Nephron (organoid): Measurements from ENCODE around the gene PLAU.

Source experiments
- H3K27ac Mint-ChIP-seq, 3 experiments: 2 replicates each; pipeline ENCODE4 v1.8.0; 2020; ENCODE audit warnings: mixed read lengths in 3 of 3, mild to moderate bottlenecking in 2 of 3, moderate library complexity in 1 of 3
- H3K27me3 Mint-ChIP-seq: 2 replicates; pipeline ENCODE4 v1.8.0; 2021; ENCODE audit warnings: low read depth, mild to moderate bottlenecking, moderate library complexity, mixed read lengths
- H3K36me3 Mint-ChIP-seq: 2 replicates; pipeline ENCODE4 v1.8.0; 2020; ENCODE audit warnings: low read depth, mixed read lengths
- H3K4me1 Mint-ChIP-seq: 2 replicates; pipeline ENCODE4 v1.8.0; 2020; ENCODE audit warnings: mixed read lengths
- H3K4me3 Mint-ChIP-seq, 3 experiments: 2 replicates each; pipeline ENCODE4 v1.8.0; 2020; ENCODE audit warnings: mild to moderate bottlenecking in 3 of 3, mixed read lengths in 3 of 3, moderate library complexity in 2 of 3
- H3K9me3 Mint-ChIP-seq: 2 replicates; pipeline ENCODE4 v1.8.0; 2020; ENCODE audit warnings: mixed read lengths
- TF ChIP-seq, protein P1 (sequence below), 3 experiments: fragments of 200-600 bp; sonication (generic); IDR thresholded peaks; one replicate each; pipeline ENCODE4 v1.5.0; 2021; ENCODE audit warnings: antibody characterized with exemption in 3 of 3; ENCODE audit not compliant: unreplicated experiment in 3 of 3

Gene PLAU

DNA sequence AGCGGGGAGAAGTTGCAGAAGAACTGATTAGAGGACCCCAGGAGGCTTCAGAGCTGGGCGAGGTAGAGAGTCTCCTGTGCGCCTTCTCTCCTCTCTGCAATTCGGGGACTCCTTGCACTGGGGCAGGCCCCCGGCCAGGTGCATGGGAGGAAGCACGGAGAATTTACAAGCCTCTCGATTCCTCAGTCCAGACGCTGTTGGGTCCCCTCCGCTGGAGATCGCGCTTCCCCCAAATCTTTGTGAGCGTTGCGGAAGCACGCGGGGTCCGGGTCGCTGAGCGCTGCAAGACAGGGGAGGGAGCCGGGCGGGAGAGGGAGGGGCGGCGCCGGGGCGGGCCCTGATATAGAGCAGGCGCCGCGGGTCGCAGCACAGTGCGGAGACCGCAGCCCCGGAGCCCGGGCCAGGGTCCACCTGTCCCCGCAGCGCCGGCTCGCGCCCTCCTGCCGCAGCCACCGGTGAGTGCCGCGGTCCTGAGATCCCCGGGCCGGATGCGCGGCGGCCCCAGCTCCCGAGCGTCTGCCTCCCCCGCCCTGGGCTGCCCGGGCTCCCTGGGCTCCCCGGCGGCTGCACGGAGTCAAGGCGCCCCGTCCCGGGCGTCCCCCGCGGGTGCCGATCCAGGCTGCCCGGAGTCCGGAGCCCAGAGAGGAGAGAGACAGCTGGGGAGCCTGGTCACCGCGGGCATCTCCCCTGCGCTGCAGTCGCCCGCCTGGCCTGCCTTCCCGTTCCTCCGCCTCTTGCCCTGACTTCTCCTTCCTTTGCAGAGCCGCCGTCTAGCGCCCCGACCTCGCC, at the start of gene PLAU:
Gene PLAU (plus strand): TSS at position 369 of the 789 bp plus-strand sequence. CDS start 424 bp downstream, outside the sequence.
- no peaks in the 10 kb centered on the region for H3K9me3 Mint-ChIP-seq
- H3K4me3 Mint-ChIP-seq: peak within 1 kb of the TSS; percentile 91 to 98 (median 95)
- peaks cover 55% of the 10 kb centered on the region for H3K4me1 Mint-ChIP-seq
- no peaks in the 10 kb centered on the region for H3K36me3 Mint-ChIP-seq
- H3K27me3 Mint-ChIP-seq: peaks cover 57% of the 10 kb centered on the region
- peak within 1 kb of the TSS in 2 of 3 experiments; percentile 48 to 66 for H3K27ac Mint-ChIP-seq
- TF ChIP-seq, protein P1, sequence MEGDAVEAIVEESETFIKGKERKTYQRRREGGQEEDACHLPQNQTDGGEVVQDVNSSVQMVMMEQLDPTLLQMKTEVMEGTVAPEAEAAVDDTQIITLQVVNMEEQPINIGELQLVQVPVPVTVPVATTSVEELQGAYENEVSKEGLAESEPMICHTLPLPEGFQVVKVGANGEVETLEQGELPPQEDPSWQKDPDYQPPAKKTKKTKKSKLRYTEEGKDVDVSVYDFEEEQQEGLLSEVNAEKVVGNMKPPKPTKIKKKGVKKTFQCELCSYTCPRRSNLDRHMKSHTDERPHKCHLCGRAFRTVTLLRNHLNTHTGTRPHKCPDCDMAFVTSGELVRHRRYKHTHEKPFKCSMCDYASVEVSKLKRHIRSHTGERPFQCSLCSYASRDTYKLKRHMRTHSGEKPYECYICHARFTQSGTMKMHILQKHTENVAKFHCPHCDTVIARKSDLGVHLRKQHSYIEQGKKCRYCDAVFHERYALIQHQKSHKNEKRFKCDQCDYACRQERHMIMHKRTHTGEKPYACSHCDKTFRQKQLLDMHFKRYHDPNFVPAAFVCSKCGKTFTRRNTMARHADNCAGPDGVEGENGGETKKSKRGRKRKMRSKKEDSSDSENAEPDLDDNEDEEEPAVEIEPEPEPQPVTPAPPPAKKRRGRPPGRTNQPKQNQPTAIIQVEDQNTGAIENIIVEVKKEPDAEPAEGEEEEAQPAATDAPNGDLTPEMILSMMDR (IDR thresholded peaks at IDR 0.05; ENCODE audit: unreplicated experiment in 3 of 3): no peak

DNA sequence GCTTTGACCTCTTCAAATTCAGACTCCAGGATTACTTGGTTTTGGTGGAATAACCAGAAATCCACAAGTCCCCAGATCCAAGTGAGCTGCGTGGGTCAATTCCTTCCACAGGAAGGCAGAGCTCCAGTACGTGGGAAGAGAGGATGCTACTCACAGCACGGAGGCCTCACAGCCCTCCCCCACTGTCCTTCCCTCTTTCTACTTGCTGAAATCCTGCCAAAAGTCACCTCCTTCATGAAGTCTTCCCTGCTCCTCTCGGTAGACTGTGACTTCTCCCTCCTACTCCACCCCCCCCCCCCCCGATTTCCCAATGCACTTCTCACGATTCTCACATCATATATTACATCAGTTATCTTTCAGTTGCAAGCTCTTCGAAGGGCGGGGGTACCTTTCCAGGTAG, 48.9 kb upstream of the PLAU start:
- Mint-ChIP-seq H3K4me3 (no peak overlapping the region), H3K4me1 (peaks cover 6% of the 10 kb centered on the region)
- TF ChIP-seq, protein P1 (IDR thresholded peaks at IDR 0.05; ENCODE audit: unreplicated experiment in 3 of 3): no peak

DNA sequence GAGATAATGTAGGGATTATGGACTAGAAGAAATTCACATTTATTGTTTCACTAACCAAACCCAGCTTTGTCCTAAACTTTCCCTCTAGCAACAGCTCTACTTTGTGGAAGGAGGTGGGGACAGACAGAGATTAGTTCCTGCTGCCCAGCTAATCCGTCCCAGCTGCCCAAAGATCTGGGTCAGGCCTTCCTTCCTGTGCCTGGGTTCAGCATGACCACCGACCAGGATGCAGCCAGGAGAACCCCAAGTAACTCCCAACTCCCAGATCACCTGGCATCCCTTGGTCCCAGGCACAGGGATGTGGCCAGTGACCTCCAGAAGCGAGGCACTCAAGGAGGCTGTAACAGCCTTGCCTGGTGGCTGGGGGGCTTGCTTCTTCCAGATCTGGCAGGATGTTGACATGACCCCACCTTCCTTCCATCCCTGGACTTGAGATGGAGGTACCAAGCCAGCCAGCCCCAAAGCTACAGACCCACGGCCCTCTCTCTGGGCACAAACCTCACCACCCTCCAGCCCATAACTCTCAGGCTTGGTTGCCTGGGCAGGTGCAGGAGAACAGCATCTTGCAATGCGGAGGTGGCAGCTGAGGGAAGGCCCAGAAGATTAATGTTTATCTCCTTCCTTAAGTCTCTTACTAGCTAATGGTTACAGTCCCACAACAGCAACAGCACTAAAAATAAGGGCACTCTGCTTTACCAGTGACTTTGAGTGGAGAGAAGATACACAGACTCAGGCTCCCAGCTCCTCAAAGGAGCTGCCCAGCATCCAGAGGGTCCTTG, 47.7 kb upstream of the PLAU start:
- Mint-ChIP-seq H3K4me1 (peaks cover 12% of the 10 kb centered on the region), H3K27me3 (no peaks in the 10 kb centered on the region), H3K9me3 (no peaks in the 10 kb centered on the region), H3K36me3 (peaks cover 25% of the 10 kb centered on the region), H3K27ac (no peak overlapping the region), H3K4me3 (no peak overlapping the region)
- TF ChIP-seq, protein P1 (IDR thresholded peaks at IDR 0.05; ENCODE audit: unreplicated experiment in 3 of 3): no peak

More for the DNA sequence above, 48.9 kb upstream of the PLAU start:
- H3K27ac Mint-ChIP-seq: no peak overlapping the region
- H3K36me3 Mint-ChIP-seq: peaks cover 35% of the 10 kb centered on the region
- H3K9me3 Mint-ChIP-seq: no peaks in the 10 kb centered on the region
- no peaks in the 10 kb centered on the region for H3K27me3 Mint-ChIP-seq

DNA sequence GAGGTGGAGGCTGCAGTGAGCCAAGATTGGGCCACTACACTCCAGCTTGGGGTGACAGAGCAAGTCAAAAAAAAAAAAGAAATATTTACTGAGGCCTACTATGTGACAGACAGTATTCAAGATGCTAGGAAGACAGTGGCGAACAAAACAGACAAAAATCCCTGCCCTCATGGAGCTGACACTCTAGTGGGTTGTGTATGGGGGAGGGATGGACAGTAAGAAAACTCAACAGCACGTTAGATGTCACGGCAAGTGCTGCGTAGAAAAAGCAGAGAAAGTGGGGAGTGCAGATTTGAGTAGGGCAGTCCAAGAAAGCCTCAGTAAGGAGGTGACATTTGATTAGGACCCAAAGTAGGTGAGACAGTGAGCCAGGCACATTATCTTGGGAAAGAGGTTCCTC, 46.7 kb upstream of the PLAU start:
- Mint-ChIP-seq H3K27ac (no peak overlapping the region), H3K9me3 (no peaks in the 10 kb centered on the region), H3K27me3 (no peaks in the 10 kb centered on the region), H3K36me3 (peaks cover 18% of the 10 kb centered on the region), H3K4me1 (peaks cover 12% of the 10 kb centered on the region), H3K4me3 (no peak overlapping the region)
- TF ChIP-seq, protein P1 (IDR thresholded peaks at IDR 0.05; ENCODE audit: unreplicated experiment in 3 of 3): no peak

DNA sequence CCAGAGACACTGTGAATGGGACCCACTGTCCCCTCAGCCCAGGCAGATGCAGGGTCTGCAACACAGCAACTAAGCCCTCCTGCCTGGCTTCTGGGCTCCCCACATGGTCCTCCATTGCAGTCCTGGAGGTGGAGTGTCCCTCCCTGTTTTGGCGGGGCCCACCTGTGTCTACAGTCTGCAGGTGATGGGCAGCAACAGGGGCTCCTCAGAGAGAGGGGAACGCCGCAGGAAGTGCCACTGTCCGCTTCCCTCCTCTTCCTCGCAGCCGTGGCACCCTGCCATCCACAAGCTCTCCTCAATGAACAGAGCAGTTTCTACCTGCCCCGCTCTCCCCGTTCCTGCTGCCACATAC, 45.8 kb upstream of the PLAU start:
- Mint-ChIP-seq H3K9me3 (no peaks in the 10 kb centered on the region), H3K4me1 (peaks cover 12% of the 10 kb centered on the region), H3K27me3 (no peaks in the 10 kb centered on the region), H3K4me3 (no peak overlapping the region), H3K36me3 (peaks cover 20% of the 10 kb centered on the region), H3K27ac (no peak overlapping the region)
- TF ChIP-seq, protein P1 (IDR thresholded peaks at IDR 0.05; ENCODE audit: unreplicated experiment in 3 of 3): no peak
